A172 (cell line): ENCODE measurements around the gene BUB3. TPM values are rescaled to one million over a fixed set of nuclear protein-coding genes. Genes with fewer than 3 reads are reported as not detected.
"Not testable (repeated sequence)": the region's sequence is repeated elsewhere in the genome, so short reads cannot be mapped to it uniquely, and the experiment has no call there.

Experiments used
- DNase-seq: peaks from one replicate; pipeline ENCODE4 v3.0.0-alpha.2; 2015; ENCODE audit warnings: low spot score
- total RNA-seq: library from RNA; depleted of rRNA; stranded (reverse); fragments of >200 nt; shearing (Covaris generic); gene quantifications from 2 replicates; pipeline ENCODE4 v1.2.3, GENCODE V29; 2014

BUB3 gene
- total RNA-seq, 1 experiment from 2014 or later, result 154 TPM

- no peak for DNase-seq
Measured at GRCh38 chr10:123153486-123154091, 613 bp upstream of the BUB3 start.

DNA sequence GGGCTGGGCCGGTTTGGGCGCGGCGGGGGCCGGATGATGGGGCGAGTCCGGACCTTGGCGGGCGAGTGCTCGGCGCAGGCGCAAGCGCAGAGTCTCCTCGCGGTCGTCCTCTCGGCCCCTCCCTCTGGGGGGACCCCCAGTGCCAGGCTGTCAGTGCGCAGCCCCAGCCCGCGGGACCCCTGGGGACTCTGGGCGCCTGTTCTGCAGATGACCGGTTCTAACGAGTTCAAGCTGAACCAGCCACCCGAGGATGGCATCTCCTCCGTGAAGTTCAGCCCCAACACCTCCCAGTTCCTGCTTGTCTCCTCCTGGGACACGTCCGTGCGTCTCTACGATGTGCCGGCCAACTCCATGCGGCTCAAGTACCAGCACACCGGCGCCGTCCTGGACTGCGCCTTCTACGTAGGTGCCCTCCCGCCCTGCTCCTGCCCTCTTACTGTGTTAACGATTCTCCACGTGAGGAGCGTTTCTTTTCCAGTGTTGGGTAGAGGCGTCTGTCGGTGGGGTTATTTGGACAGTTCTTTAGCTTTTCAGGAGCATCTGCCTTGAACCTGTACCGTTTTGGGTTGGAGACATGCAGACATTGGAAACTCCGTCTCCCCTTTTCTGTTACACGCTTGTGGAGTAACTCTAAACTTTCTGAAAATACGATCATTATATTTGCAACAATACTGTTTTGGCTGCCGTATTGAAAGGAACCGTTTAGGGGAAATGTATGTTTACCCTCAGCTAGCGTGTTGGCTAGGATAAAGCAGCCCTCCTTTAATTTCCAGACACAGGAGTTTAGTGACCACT lies 706 bp downstream of the BUB3 start:
- DNase-seq, result peak; percentile 35

- peak; percentile 2 for DNase-seq
Measured at GRCh38 chr10:123156078-123156477, 1.9 kb downstream of the BUB3 start.

GRCh38 chr10:123157210-123157609 lies 3.0 kb downstream of the BUB3 start:
- DNase-seq, result peak; percentile 14

- no peak for DNase-seq
Measured at GRCh38 chr10:123158682-123159081, 4.5 kb downstream of the BUB3 start.

DNA sequence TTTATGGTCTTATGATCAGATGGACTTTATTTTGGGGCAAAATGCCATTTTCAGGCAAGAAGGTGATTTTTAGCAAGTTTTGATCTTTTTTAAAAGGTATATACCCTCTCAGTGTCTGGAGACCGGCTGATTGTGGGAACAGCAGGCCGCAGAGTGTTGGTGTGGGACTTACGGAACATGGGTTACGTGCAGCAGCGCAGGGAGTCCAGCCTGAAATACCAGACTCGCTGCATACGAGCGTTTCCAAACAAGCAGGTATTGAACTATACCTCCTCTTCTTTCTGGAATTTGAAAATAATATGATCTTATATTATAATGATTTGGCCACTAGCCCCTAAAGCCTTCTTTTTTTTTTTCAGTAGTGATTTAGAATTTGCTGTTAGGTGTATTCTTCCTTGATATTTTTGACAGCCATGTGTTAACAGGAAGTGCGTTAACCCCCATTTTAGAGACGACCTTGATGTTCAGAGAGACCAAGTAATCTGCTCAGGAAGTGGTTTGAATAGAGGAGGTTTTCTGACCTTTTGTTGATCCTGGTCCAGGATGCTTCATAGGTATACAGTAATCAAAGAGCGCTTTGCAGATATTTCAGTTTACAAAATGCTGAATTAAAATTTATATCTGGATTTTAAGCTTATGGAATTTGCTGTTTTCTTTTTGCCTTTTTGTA lies 6.2 kb downstream of the BUB3 start:
- DNase-seq, result no peak

DNA sequence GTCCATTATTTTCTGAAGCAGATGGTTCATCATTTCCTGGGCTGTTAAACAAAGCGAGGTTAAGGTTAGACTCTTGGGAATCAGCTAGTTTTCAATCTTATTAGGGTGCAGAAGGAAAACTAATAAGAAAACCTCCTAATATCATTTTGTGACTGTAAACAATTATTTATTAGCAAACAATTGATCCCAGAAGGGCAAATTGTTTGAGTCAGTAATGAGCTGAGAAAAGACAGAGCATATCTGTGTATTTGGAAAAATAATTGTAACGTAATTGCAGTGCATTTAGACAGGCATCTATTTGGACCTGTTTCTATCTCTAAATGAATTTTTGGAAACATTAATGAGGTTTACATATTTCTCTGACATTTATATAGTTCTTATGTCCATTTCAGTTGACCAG lies 10.1 kb downstream of the BUB3 start:
- DNase-seq, result no peak

- no peak for DNase-seq
Measured at GRCh38 chr10:123165445-123166072, 11.4 kb downstream of the BUB3 start.

GRCh38 chr10:123166618-123167017 lies 12.4 kb downstream of the BUB3 start:
- DNase-seq, result no peak

DNA sequence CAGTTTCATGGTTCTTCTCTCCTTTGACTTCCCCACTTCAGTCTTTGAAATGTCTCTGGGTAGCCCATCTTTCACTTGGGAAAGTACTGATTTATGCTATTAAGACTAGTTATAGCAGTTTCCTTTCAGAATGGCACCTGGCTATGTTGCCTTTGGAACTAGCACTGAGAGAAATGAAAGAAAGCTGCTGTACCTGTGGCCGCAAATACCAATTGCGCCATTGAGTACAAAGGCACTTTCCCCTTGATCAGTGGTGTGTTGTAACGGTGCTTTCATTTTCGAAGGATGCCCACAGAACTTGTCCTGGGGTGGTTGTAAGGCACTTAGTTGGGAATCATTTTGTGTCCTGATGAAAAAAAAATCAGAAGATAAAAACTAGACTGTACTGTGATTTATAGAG lies 16.8 kb downstream of the BUB3 start:
- no peak for DNase-seq

- not testable (repeated sequence) for DNase-seq
Measured at GRCh38 chr10:123171616-123172015, 17.4 kb downstream of the BUB3 start.

DNA sequence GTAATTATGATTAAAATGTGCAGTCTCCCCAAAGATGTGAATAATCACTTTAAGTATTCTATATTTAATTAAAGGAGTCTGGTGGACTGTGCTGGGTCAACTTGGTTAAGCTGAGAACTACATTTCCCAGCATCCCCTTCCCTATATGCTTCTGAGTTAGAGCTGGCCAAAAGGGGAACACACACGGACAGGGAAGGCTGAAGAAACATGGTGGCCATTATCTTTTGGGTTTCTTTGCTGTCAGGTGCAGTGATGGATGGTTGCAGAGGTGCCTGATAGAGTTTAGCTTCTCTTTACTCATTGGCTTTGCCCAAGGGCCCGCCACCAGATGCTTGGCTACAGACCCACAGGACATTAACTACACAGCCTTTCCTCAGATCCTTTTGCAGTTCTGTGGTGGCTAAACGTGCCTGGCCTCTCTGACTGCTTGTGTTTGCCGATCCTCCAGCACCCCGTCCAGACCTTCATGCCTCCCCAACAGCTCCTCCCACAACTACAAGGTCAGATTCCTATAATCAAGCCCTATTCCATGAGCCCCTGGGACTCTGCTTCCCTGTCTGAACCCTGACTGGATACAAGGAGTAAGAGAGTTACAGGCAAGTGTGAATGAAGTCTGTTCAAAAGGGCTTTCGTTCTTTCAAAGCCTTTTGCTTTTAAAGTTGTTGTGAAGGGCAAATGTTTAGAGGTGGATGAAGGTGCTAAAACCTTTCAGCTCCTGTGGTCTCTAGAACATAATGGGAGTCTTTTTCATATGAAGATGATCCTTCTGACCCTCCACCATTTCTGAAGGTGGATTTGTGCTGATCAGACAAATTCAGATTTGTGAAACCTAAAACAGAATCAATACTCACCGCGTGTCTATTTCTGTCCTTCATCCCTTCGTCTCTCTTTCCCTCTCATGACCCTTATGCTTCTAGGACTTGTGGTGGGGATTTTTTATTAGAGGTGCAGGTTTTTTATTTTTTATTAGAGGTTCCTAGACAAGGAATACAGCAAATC lies 21.5 kb downstream of the BUB3 start:
- no peak for DNase-seq

DNA sequence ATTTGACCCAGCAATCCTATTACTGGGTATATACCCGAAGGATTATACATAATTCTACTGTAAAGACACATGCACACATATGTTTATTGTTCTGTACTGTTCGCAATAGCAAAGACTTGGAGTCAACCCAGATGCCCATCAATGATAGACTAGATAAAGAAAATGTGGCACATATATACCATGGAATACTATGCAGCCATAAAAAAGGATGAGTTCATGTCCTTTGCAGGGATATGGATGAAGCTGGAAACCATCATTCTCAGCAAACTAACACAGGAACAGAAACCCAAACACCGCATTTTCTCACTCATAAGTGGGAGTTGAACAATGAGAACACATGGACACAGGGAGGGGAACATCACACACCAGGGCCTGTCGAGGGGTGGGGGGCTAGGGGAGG lies 24.2 kb downstream of the BUB3 start:
- DNase-seq, result not testable (repeated sequence)

- no peak for DNase-seq
Measured at GRCh38 chr10:123180101-123181090, 26.2 kb downstream of the BUB3 start.

DNA sequence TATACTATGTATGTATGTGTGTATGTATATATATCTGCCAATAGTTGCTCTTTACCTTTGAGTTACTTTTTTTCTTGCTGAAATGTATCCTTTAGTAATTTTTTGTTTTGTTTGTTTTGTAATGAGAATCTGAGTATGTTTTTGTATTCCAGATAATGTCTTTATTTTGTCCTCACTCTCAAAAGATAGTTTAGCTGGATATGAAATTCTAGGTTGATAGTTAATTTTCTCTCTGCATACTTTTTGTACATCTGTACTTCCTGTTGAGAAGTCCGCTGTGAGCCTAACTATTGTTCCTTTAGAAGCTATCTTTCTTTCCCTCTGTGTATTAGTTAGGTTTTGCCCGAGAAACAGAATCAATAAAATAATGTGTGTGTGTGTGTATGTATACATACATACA lies 29.5 kb downstream of the BUB3 start:
- DNase-seq, result no peak

DNA sequence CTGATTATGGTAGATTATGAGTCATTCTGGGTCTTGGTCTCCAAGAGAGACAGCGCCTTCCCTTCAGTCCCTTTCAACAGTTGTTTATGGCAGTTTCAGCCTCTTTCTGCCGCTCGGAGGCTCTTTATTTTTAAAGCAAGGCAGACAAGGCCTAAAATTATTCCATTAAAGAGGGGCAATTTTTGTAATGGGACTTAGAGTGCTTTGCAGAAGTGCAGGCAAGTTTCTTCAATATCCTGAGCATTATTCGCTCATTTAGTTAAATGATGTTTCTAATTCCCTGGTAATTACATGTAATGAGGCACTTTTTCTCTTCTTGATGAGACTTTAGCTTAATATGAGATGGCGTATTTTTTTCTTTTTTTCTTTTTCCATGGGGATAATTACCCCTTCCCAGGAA lies 33.6 kb downstream of the BUB3 start:
- no peak for DNase-seq

GRCh38 chr10:123191886-123192285 lies 37.7 kb downstream of the BUB3 start:
- no peak for DNase-seq

- DNase-seq, result no peak
Measured at GRCh38 chr10:123194056-123194455, 39.9 kb downstream of the BUB3 start.

- DNase-seq, result no peak
Measured at GRCh38 chr10:123200531-123200930, 46.3 kb downstream of the BUB3 start.

GRCh38 chr10:123202506-123202905 lies 48.3 kb downstream of the BUB3 start:
- no peak for DNase-seq
